Measurements from ENCODE around the gene PCK2. TPM values are rescaled to one million over a fixed set of nuclear protein-coding genes. Genes with fewer than 3 reads are reported as not detected.

The PCK2 gene
- total and polyA plus RNA-seq, 2 of the 8 experiments (the other 6 are each of a cell fraction or from before 2014, with no cell fraction given), result 81.9 to 115 TPM

- H3K4ac ChIP-seq (replicated peaks; ENCODE audit: insufficient read length, low read depth, low read length), result peak overlapping the region; percentile 29
- H3K4me1 ChIP-seq (replicated peaks in 1 of 4; ENCODE audit: control insufficient read depth in 3 of 4, insufficient read depth in 4 of 4, low read length in 3 of 4), result peaks cover 0 to 18% (median 12%) of the 10 kb centered on the region in 4 experiments; a peak in 6 of 7 replicates
- H3K27ac ChIP-seq (ENCODE audit: low read depth, low read length), result no peak overlapping the region
- TF ChIP-seq RAD21 (IDR thresholded peaks at IDR 0.05 in 1 of 2, conservative IDR thresholded peaks at IDR 0.05 in 1 of 2; ENCODE audit: low read depth in 2 of 2, low read length in 2 of 2) (no peak), CHD2 (IDR thresholded peaks at IDR 0.05; ENCODE audit: low read length) (no peak), TAF7 (optimal IDR thresholded peaks at IDR 0.05; ENCODE audit: borderline replicate concordance, low read depth, low read length) (no peak), BRCA1 (IDR thresholded peaks at IDR 0.05; ENCODE audit: low read depth, low read length) (no peak), ZNF274 (IDR thresholded peaks at IDR 0.05; ENCODE audit: borderline replicate concordance, extremely low read depth, low read length) (no peak), KDM4A (IDR thresholded peaks at IDR 0.05; ENCODE audit: low read depth, low read length, severe bottlenecking) (no peak)
- 75% methylated on average over 6 of the region's 6 CpGs; no CpG with 5 or more reads in 1 of the 2 experiments for WGBS, 2 experiments (ENCODE audit: extremely low coverage in 1 of 2, insufficient coverage in 1 of 2, insufficient read length in 1 of 2, insufficient replicate concordance in 2 of 2, low coverage in 1 of 2, low lambda C conversion rate in 2 of 2, missing lambda C conversion rate in 1 of 2)
- no peak overlapping the region for H3K14ac ChIP-seq (ENCODE audit: insufficient read length)
- H2BK5ac ChIP-seq (ENCODE audit: low read depth, low read length), result no peak overlapping the region
- no peak overlapping the region for H2AK5ac ChIP-seq (ENCODE audit: low read depth, low read length)
- H3K36me3 ChIP-seq (ENCODE audit: control insufficient read depth in 2 of 4, insufficient read depth in 4 of 4, low read length in 3 of 4), result no peaks in the 10 kb centered on the region
- H3K4me2 ChIP-seq (ENCODE audit: insufficient read depth in 1 of 2, low read depth in 2 of 2, low read length in 2 of 2), result peak overlapping the region; percentile 75 to 84; a peak in 3 of 4 replicates
- no peaks in the 10 kb centered on the region for H4K20me1 ChIP-seq (replicated peaks in 1 of 2; ENCODE audit: control insufficient read depth in 1 of 2, insufficient read depth in 2 of 2, low read length in 2 of 2)
- DNase-seq (ENCODE audit: low read depth in 1 of 2, low spot score in 2 of 2), result no peak
- H2AFZ ChIP-seq (ENCODE audit: low read length), result no peak overlapping the region
- H3K79me2 ChIP-seq (ENCODE audit: control insufficient read depth in 1 of 2, insufficient read depth in 2 of 2, low read length in 2 of 2), result no peaks in the 10 kb centered on the region
- no peak overlapping the region for H3K56ac ChIP-seq (replicated peaks; ENCODE audit: insufficient read length, low read depth, low read length)
- FAIRE-seq, result no peak
- peak overlapping the region; percentile 55; the same call in 1 of the 2 replicates for H2BK20ac ChIP-seq (ENCODE audit: low read length)
- no peak overlapping the region for H4K91ac ChIP-seq (replicated peaks; ENCODE audit: insufficient read length, low read length)
- no peaks in the 10 kb centered on the region for H3K79me1 ChIP-seq (ENCODE audit: low read depth, low read length)
- H3K9ac ChIP-seq (replicated peaks in 1 of 4; ENCODE audit: extremely low read depth in 1 of 4, low read depth in 3 of 4, low read length in 3 of 4), result no peak overlapping the region
- CTCF ChIA-PET (ENCODE audit: partially characterized antibody), result interaction anchor here (1.0 to 23.8 kb wide), 15 partner anchors 10 to 499 kb away, joined by 3 to 316 read pairs (median 6); partner anchors contain the start of genes DHRS4, IRF9 and PCK2
- peak overlapping the region; percentile 57; the same call in 1 of the 2 replicates for H3K18ac ChIP-seq (ENCODE audit: extremely low read depth, low read length)
- POLR2A ChIA-PET (ENCODE audit: partially characterized antibody), result interaction anchor here (1.1 to 27.2 kb wide), 14 partner anchors 8 to 539 kb away, joined by 3 to 626 read pairs (median 6); partner anchors contain the start of genes CARMIL3, CPNE6, EMC9 and NRL
- no peak overlapping the region for H4K5ac ChIP-seq (ENCODE audit: insufficient read length, low read depth, low read length)
- H2BK15ac ChIP-seq (ENCODE audit: low read length), result peak overlapping the region; percentile 99; the same call in 1 of the 2 replicates
- no peak overlapping the region for H3K23ac ChIP-seq (ENCODE audit: insufficient read length)
- H4K8ac ChIP-seq (ENCODE audit: extremely low read depth, insufficient read depth, low read length), result no peak overlapping the region
- peaks cover 11% of the 10 kb centered on the region; the same call in 1 of the 2 replicates for H3K23me2 ChIP-seq (ENCODE audit: low read depth, low read length)
- no peak overlapping the region for H2BK120ac ChIP-seq (replicated peaks; ENCODE audit: low read depth, low read length)
- H3K9me3 ChIP-seq (ENCODE audit: insufficient read depth in 2 of 2, low read depth in 1 of 2, low read length in 1 of 2), result no peaks in the 10 kb centered on the region
- peak overlapping the region in 1 of 4 experiments; percentile 67; a peak in 2 of 8 replicates for H3K4me3 ChIP-seq (ENCODE audit: extremely low read depth in 1 of 4, insufficient read depth in 2 of 4, low read depth in 3 of 4, low read length in 4 of 4)
- H3K27me3 ChIP-seq (replicated peaks in 1 of 4; ENCODE audit: control insufficient read depth in 3 of 4, extremely low read depth in 1 of 4, insufficient read depth in 3 of 4, low read length in 3 of 4), result peaks cover 0 to 10% (median 7%) of the 10 kb centered on the region in 4 experiments; a peak in 5 of 7 replicates
- H2BK12ac ChIP-seq (ENCODE audit: low read depth, low read length), result peak overlapping the region; percentile 62; the same call in 1 of the 2 replicates
Observed at GRCh38 chr14:24080142-24080530, 14.0 kb upstream of the PCK2 start.

Data from H1 (cell line).